K562 (cell line): ENCODE data around the gene CSNK1G1. TPM values are rescaled to one million over a fixed set of nuclear protein-coding genes. Genes with fewer than 3 reads are reported as not detected.

Experiments
- ATAC-seq: fragments of 200-7000 bp; cut with Tn5 transposase; 3 replicates; pipeline ENCODE4 v1.9.1; 2020; ENCODE audit warnings: moderate library complexity
- BruUV-seq: library from RNA; stranded (reverse); fragments of 400-500 nt; replicated peaks from 2 replicates; lab custom pipeline; 2021; lab: Mats Ljungman, UMichigan
- CTCF ChIA-PET: fragments of 300-600 bp; formaldehyde crosslinking; extraction: SDS; loops from one replicate; lab custom pipeline; 2021; ENCODE audit warnings: low intra/inter-chr PET ratio; lab: Yijun Ruan, JAX
- POLR2A ChIA-PET: fragments of 300-600, 350-650 bp; sonication (Branson Sonifier 250); formaldehyde crosslinking; extraction: SDS; loops from one replicate; lab custom pipeline; 2021; ENCODE audit warnings: antibody characterized with exemption, inconsistent platforms; lab: Yijun Ruan, JAX
- DNase-seq, 4 experiments: peaks; one replicate each; pipeline versions ENCODE4 v3.0.0 to v3.0.0-alpha.2; 2011 to 2018; ENCODE audit warnings: low spot score in 3 of 4, mixed read lengths in 3 of 4; ENCODE audit errors: extremely low read depth in 1 of 4
- FAIRE-seq: peaks from 2 replicates; lab custom pipeline; 2011; peaks lifted over from hg19 to GRCh38; lab: Jason Lieb, UNC
- H2AFZ ChIP-seq: 2 replicates; pipeline ENCODE4 v1.6.0; 2011; ENCODE audit warnings: low read depth, low read length, control low read depth, inconsistent platforms
- H3K27ac ChIP-seq: fragments of 200-600 bp; 3 replicates; pipeline ENCODE4 v1.8.0; 2011; ENCODE audit warnings: low read depth, mild to moderate bottlenecking, control low read depth, inconsistent platforms, low read length, moderate library complexity, mixed read lengths; ENCODE audit errors: extremely low read depth
- H3K27me3 ChIP-seq, 2 experiments: fragments of 300-600 bp in 1 of 2; 2 replicates in 1 of 2; 3 replicates in 1 of 2; pipeline versions ENCODE4 v1.6.0 to v1.8.0; 2011; ENCODE audit warnings: inconsistent platforms in 2 of 2, low read length in 2 of 2, mild to moderate bottlenecking in 1 of 2, mixed read lengths in 1 of 2, moderate library complexity in 1 of 2; ENCODE audit not compliant: control insufficient read depth in 2 of 2, insufficient read depth in 2 of 2
- H3K36me3 ChIP-seq: fragments of 300-600 bp; 3 replicates; pipeline ENCODE4 v1.8.0; 2011; ENCODE audit warnings: mild to moderate bottlenecking, low read length, inconsistent platforms; ENCODE audit not compliant: control insufficient read depth, insufficient read depth
- H3K4me1 ChIP-seq, 2 experiments: fragments of 200-600 bp in 1 of 2; replicated peaks in 1 of 2; 2 replicates in 1 of 2; 3 replicates in 1 of 2; pipeline versions ENCODE4 v1.5.1 to v1.8.0; 2011; ENCODE audit warnings: inconsistent platforms in 2 of 2, low read length in 2 of 2, mild to moderate bottlenecking in 1 of 2, mixed read lengths in 1 of 2, moderate library complexity in 1 of 2; ENCODE audit not compliant: control insufficient read depth in 2 of 2, insufficient read depth in 2 of 2
- H3K4me2 ChIP-seq: 2 replicates; pipeline ENCODE4 v1.6.1; 2011; ENCODE audit warnings: low read length, control low read depth, inconsistent platforms, mixed read lengths; ENCODE audit not compliant: insufficient read depth
- H3K4me3 ChIP-seq: fragments of 200-600 bp; sonication (generic), shearing (Covaris generic); 2 replicates; pipeline ENCODE4 v1.5.1; 2016; ENCODE audit warnings: control low read depth, inconsistent platforms
- H3K79me2 ChIP-seq: fragments of 200-600 bp; 3 replicates; pipeline ENCODE4 v1.8.0; 2011; ENCODE audit warnings: low read length, inconsistent platforms; ENCODE audit not compliant: control insufficient read depth, insufficient read depth
- H3K9ac ChIP-seq, 2 experiments: 2 replicates each; pipeline versions ENCODE4 v1.6.0 to v1.6.1; 2011; ENCODE audit warnings: low read depth in 2 of 2, low read length in 2 of 2, control low read depth in 1 of 2, inconsistent platforms in 1 of 2, mild to moderate bottlenecking in 1 of 2, mixed read lengths in 1 of 2; ENCODE audit not compliant: insufficient read depth in 1 of 2
- H3K9me1 ChIP-seq: one replicate; pipeline ENCODE4 v1.6.0; 2011; ENCODE audit warnings: inconsistent platforms, mild to moderate bottlenecking, low read length, moderate library complexity; ENCODE audit not compliant: control insufficient read depth, insufficient read depth
- H3K9me3 ChIP-seq: replicated peaks from 2 replicates; pipeline ENCODE4 v1.5.1; 2011; ENCODE audit warnings: low read depth, low read length, inconsistent platforms; ENCODE audit not compliant: control insufficient read depth, insufficient read depth
- H4K20me1 ChIP-seq: replicated peaks from 2 replicates; pipeline ENCODE4 v1.6.1; 2011; ENCODE audit warnings: low read length, inconsistent platforms, mixed read lengths; ENCODE audit not compliant: control insufficient read depth, insufficient read depth
- DNMT1 ChIP-seq: fragments of 450-650 bp; IDR thresholded peaks from 2 replicates; pipeline ENCODE4 v1.6.1; 2016; ENCODE audit warnings: antibody characterized with exemption, mild to moderate bottlenecking
- EGR1 ChIP-seq: fragments of 450-650 bp; conservative IDR thresholded peaks from 2 replicates; pipeline ENCODE4 v1.6.1; 2017; ENCODE audit warnings: mild to moderate bottlenecking
- GATAD2B ChIP-seq: fragments of 450-650 bp; IDR thresholded peaks from 2 replicates; pipeline ENCODE4 v1.6.1; 2017; ENCODE audit warnings: mild to moderate bottlenecking, borderline replicate concordance
- ILK ChIP-seq: fragments of 450-650 bp; IDR thresholded peaks from 2 replicates; pipeline ENCODE4 v1.6.1; 2016; ENCODE audit warnings: missing genetic modification characterization, low read depth, mild to moderate bottlenecking, missing compliant biosample characterization, moderate library complexity, borderline replicate concordance
- L3MBTL2 ChIP-seq: fragments of 450-650 bp; IDR thresholded peaks from 2 replicates; pipeline ENCODE4 v1.6.1; 2016; ENCODE audit warnings: mild to moderate bottlenecking, moderate library complexity
- MEIS2 ChIP-seq: fragments of 450-650 bp; IDR thresholded peaks from 2 replicates; pipeline ENCODE4 v1.6.1; 2014; ENCODE audit warnings: mild to moderate bottlenecking; ENCODE audit not compliant: partially characterized antibody
- PTBP1 ChIP-seq: fragments of 200-400 bp; formaldehyde crosslinking; IDR thresholded peaks from 2 replicates; pipeline ENCODE4 v1.6.1; 2017; ENCODE audit warnings: low read depth, low read length
- TEAD1 ChIP-seq, 2 experiments: fragments of 450-650 bp in 1 of 2; sonication (generic) in 1 of 2; formaldehyde crosslinking; IDR thresholded peaks; 2 replicates each; pipeline versions ENCODE4 v1.4.0 to v1.8.0; 2020 to 2022; ENCODE audit warnings: mild to moderate bottlenecking in 2 of 2, missing genetic modification reagents in 1 of 2
- THAP7 ChIP-seq: fragments of 250-450 bp; sonication (Bioruptor Pico); IDR thresholded peaks from 2 replicates; pipeline ENCODE4 v1.5.0; 2021
- THRAP3 ChIP-seq: fragments of 450-650 bp; IDR thresholded peaks from 2 replicates; pipeline ENCODE4 v1.6.1; 2016; ENCODE audit warnings: mild to moderate bottlenecking, inconsistent platforms, borderline replicate concordance
- TSHZ1 ChIP-seq: fragments of 250-450 bp; sonication (Bioruptor Pico); IDR thresholded peaks from 2 replicates; pipeline ENCODE4 v1.4.0; 2020; ENCODE audit warnings: mild to moderate bottlenecking, moderate library complexity
- ZBTB1 ChIP-seq: sonication (generic); formaldehyde crosslinking; IDR thresholded peaks from 2 replicates; pipeline ENCODE4 v1.8.1; 2023; ENCODE audit warnings: missing genetic modification reagents, low read depth, mild to moderate bottlenecking, borderline replicate concordance
- ZNF217 ChIP-seq: sonication (generic); formaldehyde crosslinking; IDR thresholded peaks from 2 replicates; pipeline ENCODE4 v1.8.0; 2022; ENCODE audit warnings: mild to moderate bottlenecking, missing genetic modification reagents
- ZNF311 ChIP-seq: fragments of 250-450 bp; sonication (Bioruptor Pico); IDR thresholded peaks from 2 replicates; pipeline ENCODE4 v1.4.0; 2020; ENCODE audit warnings: mild to moderate bottlenecking, moderate library complexity
- ZNF436 ChIP-seq: fragments of 250-450, 450-650 bp; sonication (Bioruptor Pico); formaldehyde crosslinking; IDR thresholded peaks from 2 replicates; pipeline ENCODE4 v1.7.0; 2020; ENCODE audit warnings: mild to moderate bottlenecking
- ZNF449 ChIP-seq: fragments of 250-450 bp; sonication (Bioruptor Pico); IDR thresholded peaks from 2 replicates; pipeline ENCODE4 v1.8.0; 2022; ENCODE audit warnings: moderate library complexity, mild to moderate bottlenecking, inconsistent platforms
- ZNF75A ChIP-seq: fragments of 450-650 bp; formaldehyde crosslinking; IDR thresholded peaks from 2 replicates; pipeline ENCODE4 v1.4.0; 2020; ENCODE audit warnings: mild to moderate bottlenecking
- ZSCAN32 ChIP-seq: fragments of 450-650 bp; formaldehyde crosslinking; IDR thresholded peaks from 2 replicates; pipeline ENCODE4 v1.4.0; 2020; ENCODE audit warnings: mild to moderate bottlenecking, moderate library complexity
- WGBS: fragments of 100-300 bp; shearing (Covaris generic); methylation state at CpG from one replicate; pipeline ENCODE4 v1.1.6; 2016; ENCODE audit warnings: low coverage, mixed read lengths; ENCODE audit not compliant: insufficient coverage; ENCODE audit errors: missing lambda C conversion rate; 5-methylcytosine and 5-hydroxymethylcytosine counted together
- in situ Hi-C: fragments of 300-500 bp; cut with MboI; formaldehyde crosslinking; loops from 4 replicates; pipeline ENCODE4 v1.15.0; 2018; ENCODE audit warnings: inconsistent platforms, mixed read lengths
- intact Hi-C: fragments of 100-400 bp; cut with micrococcal nuclease; formaldehyde crosslinking; loops from 2 replicates; pipeline ENCODE4 v1.14.2; 2022
- polyA plus RNA-seq, 8 experiments: library from polyadenylated mRNA; depleted of rRNA in 4 of 8; stranded (reverse) in 5 of 8; unstranded in 3 of 8; fragments of >200 nt; fragmentation: Nextera tagmentation in 2 of 8; fragmentation: Illumina TruSeq in 1 of 8; extraction: Ambion mirVana in 2 of 8; extraction: Trizol in 1 of 8; gene quantifications; 2 replicates each; pipeline versions ENCODE4 v1.2.1 to v1.2.3, GENCODE V29; 2011 to 2014; ENCODE audit warnings: inconsistent platforms in 1 of 8, missing spikeins in 1 of 8
- total RNA-seq, 7 experiments: library from RNA; depleted of rRNA in 6 of 7; stranded (reverse); fragments of >200 nt in 6 of 7; fragmentation: Illumina TruSeq in 2 of 7; extraction: Trizol in 2 of 7; gene quantifications; 2 replicates each; pipeline versions ENCODE4 v1.2.1 to v1.2.3, GENCODE V29; 2011 to 2021; ENCODE audit warnings: low replicate concordance in 1 of 7

Gene CSNK1G1
- total and polyA plus RNA-seq, 9 of the 15 experiments (the other 6 are each of a cell fraction or from before 2014, with no cell fraction given) = 4.5 to 18.5 (median 9.5) TPM

- TF ChIP-seq PTBP1 (no peak), ILK (tag) (no peak), GATAD2B (no peak), ZSCAN32 (no peak), TEAD1 (CRISPR knock-in tag; IDR thresholded peaks at IDR 0.05) (no peak), TSHZ1 (CRISPR knock-in tag) (no peak)
Measured at GRCh38 chr15:64369078-64369607, 13.2 kb upstream of the CSNK1G1 start (continued).

GRCh38 chr15:64361259-64361658, 5.3 kb upstream of the CSNK1G1 start:
- Histone ChIP-seq H3K9me3 (no peaks in the 10 kb centered on the region), H4K20me1 (no peaks in the 10 kb centered on the region), H3K4me1 (peaks cover 0 to 10% of the 10 kb centered on the region in 2 experiments; a peak in 1 of 5 replicates), H3K27me3 (no peaks in the 10 kb centered on the region), H2AFZ (no peak overlapping the region), H3K9me1 (no peaks in the 10 kb centered on the region), H3K79me2 (no peaks in the 10 kb centered on the region; the same call in 2 of the 3 replicates), H3K4me2 (no peak overlapping the region), H3K4me3 (no peak overlapping the region), H3K27ac (no peak overlapping the region), H3K36me3 (peaks cover 51% of the 10 kb centered on the region), H3K9ac (no peak overlapping the region)
- CTCF ChIA-PET = no interaction called here
- in situ Hi-C loops (no loop called here), intact Hi-C loops (no loop called here)
- no peak for DNase-seq
- no TSS peak for BruUV-seq
- no peak for FAIRE-seq
- ATAC-seq = no peak
- 94% methylated on average over 4 of the region's 4 CpGs for WGBS
- POLR2A ChIA-PET = interaction anchor here (1.5 to 1.8 kb wide), 2 partner anchors 16 to 26 kb away, joined by 4 to 5 read pairs; partner anchors contain the start of gene TRIP4
- TF ChIP-seq L3MBTL2 = no peak
- TF ChIP-seq ZBTB1 = no peak
- no peak for TF ChIP-seq MEIS2
- no peak for TF ChIP-seq THAP7
- TF ChIP-seq EGR1 = no peak
- TF ChIP-seq ZNF449 (CRISPR knock-in tag) = no peak
- no peak for TF ChIP-seq THRAP3
- no peak for TF ChIP-seq ZNF436 (CRISPR knock-in tag)
- no peak for TF ChIP-seq DNMT1
- TF ChIP-seq ZNF311 (CRISPR knock-in tag) = no peak
- TF ChIP-seq ZNF75A (CRISPR knock-in tag) = no peak
- no peak for TF ChIP-seq ZNF217 (CRISPR knock-in tag)
